NAMALWA (cell line): ENCODE results near the gene PTPN21.

ENCODE experiments used
- DNase-seq: peaks from one replicate; pipeline ENCODE4 v3.0.0-alpha.2; 2015; ENCODE audit warnings: low spot score

Gene PTPN21

GRCh38 chr14:88554457-88555286 is at the start of gene PTPN21:
TSS of gene PTPN21 (minus strand) at chr14:88555007. CDS start at chr14:88550417, 4,590 bp downstream.
- DNase-seq: no peak

GRCh38 chr14:88604212-88604611 is 49.4 kb upstream of the PTPN21 start:
- no peak for DNase-seq

DNA sequence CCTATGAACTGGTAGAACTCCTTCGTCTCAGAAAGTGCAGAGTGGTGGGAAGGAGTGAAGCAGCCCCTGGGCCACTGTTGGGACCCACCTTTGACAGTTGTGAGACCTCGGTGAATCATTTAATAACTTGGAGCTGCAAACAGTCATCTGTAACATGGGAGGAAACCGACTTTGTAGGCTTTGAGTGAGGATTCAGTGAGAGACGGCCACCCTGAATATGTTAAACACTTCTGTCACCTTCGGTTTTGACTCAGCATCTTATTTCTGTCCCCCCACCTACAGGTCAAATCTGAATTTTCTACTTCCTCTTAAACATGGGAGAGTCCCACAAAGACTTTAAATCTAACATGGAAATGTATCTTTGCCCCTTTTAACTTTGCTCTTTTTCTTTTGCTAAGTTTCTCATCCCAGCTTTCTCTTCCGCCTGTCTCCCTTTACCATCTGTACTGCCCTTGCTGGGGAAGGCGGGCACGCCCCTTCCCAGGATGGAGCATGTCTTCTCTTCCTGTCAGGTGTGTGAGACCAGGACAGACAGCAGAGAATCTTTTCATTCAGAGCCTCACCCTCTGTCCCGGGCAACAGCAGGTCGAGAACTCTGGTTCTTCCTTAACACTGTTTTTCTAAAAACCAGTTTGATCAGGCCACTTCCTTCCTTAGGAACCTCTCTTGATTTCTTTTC is 45.1 kb upstream of the PTPN21 start:
- DNase-seq: no peak

GRCh38 chr14:88599326-88599725 is 44.5 kb upstream of the PTPN21 start:
- no peak for DNase-seq

- no peak for DNase-seq
These were observed 43.4 kb upstream of the PTPN21 start for GRCh38 chr14:88598097-88598675.

DNA sequence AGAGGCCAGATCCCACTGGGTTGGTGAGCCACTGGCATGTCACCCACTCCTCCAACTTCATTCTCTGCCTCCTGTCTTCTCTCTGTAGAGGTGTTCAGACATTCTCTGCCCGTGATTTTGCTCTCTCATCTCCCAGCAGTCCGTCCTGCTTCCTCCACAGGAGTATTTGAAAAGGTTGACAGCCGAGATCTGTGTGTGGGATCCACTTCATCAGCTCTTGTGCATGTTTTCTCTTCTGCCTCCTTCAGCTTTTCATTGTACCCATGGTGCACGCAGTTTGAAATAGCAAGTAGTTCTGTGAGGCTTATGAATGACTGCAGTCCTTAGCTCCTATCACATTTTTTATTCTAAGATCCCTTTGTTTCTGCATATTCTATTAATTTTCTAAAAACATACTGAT is 42.8 kb upstream of the PTPN21 start:
- DNase-seq: no peak

GRCh38 chr14:88597038-88597437 is 42.2 kb upstream of the PTPN21 start:
- no peak for DNase-seq

DNA sequence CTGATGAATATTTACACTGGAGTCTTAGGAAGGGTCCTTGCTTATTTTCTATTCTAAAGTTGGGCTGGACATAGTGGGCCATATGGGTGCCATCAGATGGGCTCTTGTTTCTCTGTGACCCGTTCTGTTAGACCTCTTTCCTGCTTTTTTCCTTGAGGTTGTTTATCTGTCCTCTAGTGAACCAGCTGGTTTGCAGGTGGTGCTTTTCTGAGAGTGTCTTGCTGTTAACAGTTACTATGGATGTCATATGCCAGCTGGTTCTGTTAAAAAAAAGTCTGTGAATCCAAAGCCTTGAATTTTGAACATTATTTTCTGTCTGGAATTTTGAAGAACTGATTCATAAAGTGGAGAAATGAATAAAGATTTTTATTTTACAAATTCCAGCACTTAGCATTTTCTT is 37.2 kb upstream of the PTPN21 start:
- DNase-seq: no peak

GRCh38 chr14:88590173-88590572 is 35.4 kb upstream of the PTPN21 start:
- no peak for DNase-seq

DNA sequence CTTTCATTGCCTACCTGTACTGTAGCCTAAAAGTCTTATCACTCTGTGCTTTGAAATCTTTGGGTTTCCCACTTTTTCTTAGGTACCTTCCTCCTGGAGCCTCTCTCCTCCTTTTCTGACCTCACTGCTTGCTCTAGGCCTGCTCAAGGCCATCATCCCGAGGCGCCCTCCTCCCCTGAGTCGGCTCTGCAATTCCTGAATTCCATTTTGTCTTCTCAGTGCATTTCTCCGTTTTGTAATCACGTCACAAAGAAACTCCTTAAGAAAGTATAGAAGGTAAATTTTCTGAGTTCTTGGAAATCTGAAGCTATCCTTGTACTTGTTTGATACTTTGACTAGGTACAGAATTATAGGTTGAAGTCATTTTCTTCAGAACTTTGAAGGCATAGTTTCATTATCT is 33.3 kb upstream of the PTPN21 start:
- no peak for DNase-seq

DNA sequence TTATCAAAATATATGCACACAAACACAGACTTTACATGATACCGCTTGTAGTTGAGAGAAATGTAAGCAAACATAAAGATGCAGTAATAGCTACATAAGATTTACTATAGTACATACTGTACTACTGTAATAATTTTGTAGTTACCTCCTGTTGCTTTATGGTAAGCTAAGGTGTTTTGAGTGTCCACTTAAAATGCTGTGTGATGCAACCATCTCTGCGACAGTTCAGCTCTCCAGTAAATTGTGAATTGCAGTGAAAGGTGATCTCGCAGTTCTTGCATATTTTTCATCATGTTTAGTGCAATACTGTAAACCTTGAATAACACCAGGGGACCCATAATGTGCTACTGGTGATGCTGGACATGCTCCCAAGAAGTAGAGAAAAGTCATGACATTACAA is 29.6 kb upstream of the PTPN21 start:
- DNase-seq: no peak

DNA sequence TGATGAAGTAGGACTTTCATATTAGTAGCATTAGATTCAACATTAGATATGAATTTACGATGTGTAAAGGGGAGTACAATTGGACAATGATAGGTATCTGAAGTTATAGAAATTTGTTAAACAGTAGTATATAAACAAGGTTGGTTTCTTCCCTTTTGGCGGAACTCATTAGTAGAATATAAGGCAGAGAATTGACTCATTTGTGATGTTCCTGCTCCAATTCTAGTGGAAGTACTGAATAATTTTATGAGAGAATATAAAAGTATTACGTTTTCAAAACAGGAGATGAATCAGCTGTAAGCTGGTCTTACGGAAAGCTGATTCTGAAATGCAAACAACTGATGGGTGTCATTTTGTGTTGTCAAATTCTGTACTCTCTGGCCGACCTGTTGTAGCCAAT is 21.4 kb upstream of the PTPN21 start:
- no peak for DNase-seq

GRCh38 chr14:88572117-88572516 is 17.3 kb upstream of the PTPN21 start:
- no peak for DNase-seq

- DNase-seq: no peak
These were observed 13.4 kb upstream of the PTPN21 start for GRCh38 chr14:88568196-88568595.

GRCh38 chr14:88565427-88565826 is 10.6 kb upstream of the PTPN21 start:
- DNase-seq: no peak

GRCh38 chr14:88563845-88564244 is 9.0 kb upstream of the PTPN21 start:
- DNase-seq: no peak

DNA sequence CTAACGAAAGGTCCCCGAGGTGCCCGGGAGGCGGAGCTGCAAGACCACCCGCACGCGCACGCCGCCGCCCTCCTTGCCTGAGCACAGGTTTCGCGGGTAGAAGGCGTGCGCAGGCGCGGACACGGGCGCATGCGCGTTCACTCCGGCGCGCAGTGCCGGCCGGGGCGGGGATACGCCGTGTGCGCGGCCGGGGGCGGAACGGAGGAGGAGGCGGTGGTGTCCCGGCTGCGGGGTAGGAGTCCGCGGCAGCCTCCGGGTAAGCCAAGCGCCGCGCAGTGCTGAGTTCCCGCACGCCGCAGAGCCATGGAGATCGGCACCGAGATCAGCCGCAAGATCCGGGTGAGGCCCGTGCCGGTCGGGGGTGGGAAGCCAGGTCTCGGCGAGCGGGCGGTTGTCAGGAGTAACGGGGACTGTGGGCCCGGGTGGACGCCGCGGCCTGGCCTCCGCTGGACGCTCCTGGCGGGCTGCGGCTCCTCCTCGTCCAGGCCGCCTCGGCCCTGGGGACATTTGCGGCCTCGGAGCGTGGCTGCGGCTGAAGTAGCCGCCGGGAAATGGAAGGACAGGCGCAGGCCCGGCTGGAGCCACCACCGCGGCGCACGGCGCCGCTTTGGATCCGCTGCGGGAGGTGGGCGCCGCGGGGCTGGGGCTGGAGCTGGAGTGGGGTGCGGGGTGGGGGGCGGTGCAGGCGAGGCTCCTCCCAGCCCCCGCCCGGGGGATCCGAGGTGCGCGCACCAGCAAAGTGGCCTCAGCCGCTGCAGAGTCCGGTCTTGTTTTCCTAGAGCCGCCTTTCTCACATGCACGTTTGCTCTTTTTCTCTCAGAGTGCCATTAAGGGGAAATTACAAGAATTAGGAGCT is 8.3 kb upstream of the PTPN21 start, which contains the start of gene ZC3H14:
Gene ZC3H14 (plus strand): TSS at position 207 of the 856 bp plus-strand sequence. CDS start 97 bp downstream, at position 304.
- DNase-seq: peak; percentile 93

DNA sequence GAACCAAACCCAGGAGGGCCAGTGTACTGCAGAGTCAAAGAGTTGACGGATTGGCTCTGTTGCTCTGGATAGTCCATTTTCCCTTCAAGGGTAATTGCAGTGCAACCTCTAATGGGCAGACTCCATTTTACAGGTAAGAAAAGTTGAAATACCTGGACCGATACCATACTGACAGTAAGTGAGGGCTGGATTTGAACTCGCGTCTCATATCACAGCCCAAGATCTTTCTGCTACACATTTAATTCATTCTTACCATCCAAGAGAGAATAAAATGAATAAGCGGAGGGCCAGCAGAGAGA is 7.7 kb upstream of the PTPN21 start:
- no peak for DNase-seq

DNA sequence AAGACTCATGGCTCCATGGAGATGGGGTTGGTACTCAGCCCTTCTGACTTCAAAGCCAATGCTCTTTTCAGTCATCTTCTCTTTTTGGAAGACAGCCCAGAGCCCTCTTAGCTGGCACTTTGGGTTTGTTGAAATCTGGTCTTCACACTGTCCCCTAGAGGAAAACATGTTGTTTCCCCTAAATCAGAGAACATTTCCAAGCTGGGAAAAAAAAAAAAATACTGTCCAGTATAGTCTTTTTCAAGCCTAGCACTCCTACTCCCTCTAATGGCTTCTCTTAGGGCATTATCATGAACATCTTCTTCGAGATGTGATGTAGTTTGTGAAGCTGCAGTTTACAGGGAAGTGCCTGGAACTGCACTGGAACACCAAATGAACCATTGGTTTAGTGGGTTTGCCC is 5.0 kb upstream of the PTPN21 start:
- peak; percentile 24 for DNase-seq

DNA sequence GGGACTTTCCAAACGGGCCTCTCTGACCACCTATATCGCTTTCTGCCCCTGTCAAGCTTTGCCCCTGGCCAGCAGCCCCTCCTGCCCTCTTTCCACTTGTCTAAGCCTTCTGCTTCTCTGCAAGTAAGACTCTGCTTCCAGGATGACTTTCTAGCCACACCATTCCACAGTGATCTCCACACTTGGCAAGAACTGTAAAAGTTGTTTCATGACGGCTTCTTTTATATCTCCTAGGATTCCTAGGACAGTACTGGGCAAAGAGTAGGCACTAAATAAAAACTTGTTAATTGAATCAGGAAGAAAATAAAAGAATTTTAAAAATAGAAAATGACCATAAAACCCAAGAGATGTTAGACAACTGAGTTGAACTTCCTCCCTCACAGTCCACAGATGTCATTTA is 1.8 kb upstream of the PTPN21 start:
- no peak for DNase-seq

DNA sequence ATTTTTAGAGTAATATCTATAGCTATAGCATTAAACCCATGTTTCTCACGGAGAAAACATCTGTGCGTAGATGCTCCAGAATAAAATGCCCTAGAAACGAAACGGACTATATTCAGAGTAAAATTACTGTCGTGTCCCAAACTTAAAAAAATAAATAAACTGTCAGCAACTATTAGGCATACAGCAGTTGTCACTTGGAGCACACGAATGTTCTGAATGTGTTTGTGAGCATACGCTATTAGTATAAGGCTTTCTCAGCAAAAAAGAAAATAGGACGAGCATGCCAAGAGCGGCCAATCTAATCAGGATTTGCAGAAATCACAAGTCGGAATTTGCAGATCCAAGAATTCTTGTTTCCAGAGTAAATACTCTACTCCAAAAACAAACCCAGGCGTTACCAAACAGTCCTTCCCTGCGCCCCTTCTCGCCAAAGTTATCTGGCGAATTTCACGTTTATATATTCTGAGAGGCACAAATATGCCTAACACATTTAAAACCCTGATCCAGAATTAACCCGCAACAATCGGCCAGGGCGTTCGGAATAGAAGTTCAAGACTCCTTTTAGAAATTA is 836 bp downstream of the PTPN21 start:
- no peak for DNase-seq

GRCh38 chr14:88552876-88553275 is 1.9 kb downstream of the PTPN21 start:
- DNase-seq: no peak
